Esophagus muscularis mucosa (tissue), 4 donors: Measurements from ENCODE around the gene ITGAX. TPM values are rescaled to one million over a fixed set of nuclear protein-coding genes. Genes with fewer than 3 reads are reported as not detected.

Experiments used
- DNase-seq: peaks from one replicate; pipeline ENCODE4 v3.0.0-alpha.2; 2017; ENCODE audit errors: extremely low spot score
- H3K27ac ChIP-seq, 4 donors: fragments of 200-600 bp; sonication (generic); replicated peaks in 1 of 4; 1 replicate in 3 of 4; 2 replicates in 1 of 4; pipeline ENCODE4 v1.5.1; 2016 to 2019; ENCODE audit warnings: mild to moderate bottlenecking in 1 of 4
- H3K27me3 ChIP-seq, 4 donors: fragments of 200-600 bp; sonication (generic); one replicate each; pipeline versions ENCODE4 v1.5.1 to v1.6.0; 2016 to 2019
- H3K36me3 ChIP-seq, 4 donors: fragments of 200-600 bp; sonication (generic); one replicate each; pipeline ENCODE4 v1.5.1; 2016 to 2019
- H3K4me1 ChIP-seq, 4 donors: fragments of 200-600 bp; sonication (generic); one replicate each; pipeline ENCODE4 v1.5.1; 2016 to 2019
- H3K4me3 ChIP-seq, 4 donors: fragments of 200-600 bp; sonication (generic); 1 replicate in 2 of 4; 2 replicates in 2 of 4; pipeline ENCODE4 v1.5.1; 2016 to 2019; ENCODE audit warnings: mild to moderate bottlenecking in 4 of 4, moderate library complexity in 1 of 4
- H3K9me3 ChIP-seq, 4 donors: fragments of 200-600 bp; sonication (generic); 1 replicate in 3 of 4; 2 replicates in 1 of 4; pipeline ENCODE4 v1.5.1; 2016 to 2019
- CTCF ChIP-seq, 3 experiments: fragments of 200-600 bp in 2 of 3; fragments of 450-650 bp in 1 of 3; sonication (generic) in 2 of 3; IDR thresholded peaks; one replicate each; pipeline ENCODE4 v1.5.1; 2017 to 2019; ENCODE audit warnings: antibody characterized with exemption in 3 of 3, mild to moderate bottlenecking in 2 of 3, moderate library complexity in 1 of 3
- EP300 ChIP-seq: sonication (generic); formaldehyde crosslinking; IDR thresholded peaks from one replicate; pipeline ENCODE4 v1.6.1; 2017; ENCODE audit warnings: antibody characterized with exemption
- POLR2A ChIP-seq: fragments of 450-650 bp; IDR thresholded peaks from one replicate; pipeline ENCODE4 v1.6.1; 2017; ENCODE audit warnings: antibody characterized with exemption, moderate library complexity, mild to moderate bottlenecking, low read depth
- POLR2AphosphoS5 ChIP-seq, 2 donors: sonication (generic); formaldehyde crosslinking; IDR thresholded peaks; one replicate each; pipeline ENCODE4 v1.6.1; 2017; ENCODE audit warnings: antibody characterized with exemption in 2 of 2
- WGBS: methylation state at CpG from one replicate; pipeline ENCODE4 v1.1.5; 2018; 5-methylcytosine and 5-hydroxymethylcytosine counted together
- intact Hi-C: fragments of 100-400 bp; cut with DNase I; formaldehyde crosslinking; loops from one replicate; pipeline ENCODE4 v1.15.1; 2023
- total RNA-seq, 4 donors: library from RNA; depleted of rRNA; stranded (reverse); fragments of >200 nt; gene quantifications; one replicate each; pipeline versions ENCODE4 v1.1.0 to v1.2.1, GENCODE V29; 2016

Gene ITGAX
- total RNA-seq, 4 donors from 2014 or later = 0.71 to 11.3 (median 3.4) TPM

- Histone ChIP-seq H3K27me3 (peaks cover 0 to 29% (median 0%) of the 10 kb centered on the region in 4 donors), H3K36me3 (no peaks in the 10 kb centered on the region), H3K4me3 (no peak overlapping the region), H3K27ac (no peak overlapping the region), H3K4me1 (no peaks in the 10 kb centered on the region), H3K9me3 (no peaks in the 10 kb centered on the region)
- 74% methylated on average over 20 of the region's 22 CpGs for WGBS
- TF ChIP-seq CTCF (IDR thresholded peaks at IDR 0.05) (no peak), POLR2AphosphoS5 (IDR thresholded peaks at IDR 0.05) (no peak), POLR2A (no peak), EP300 (no peak)
- intact Hi-C loops = no loop called here
- DNase-seq = no peak
Observed at GRCh38 chr16:31411024-31411844, 56.3 kb downstream of the ITGAX start.

- DNase-seq = no peak
- Histone ChIP-seq H3K27ac (no peak overlapping the region), H3K4me1 (no peaks in the 10 kb centered on the region), H3K36me3 (no peaks in the 10 kb centered on the region), H3K27me3 (peaks cover 0 to 33% (median 0%) of the 10 kb centered on the region in 4 donors), H3K4me3 (no peak overlapping the region), H3K9me3 (peaks cover 0 to 3% (median 0%) of the 10 kb centered on the region in 4 donors)
- WGBS = 92% methylated on average over 9 of the region's 10 CpGs
- TF ChIP-seq CTCF (IDR thresholded peaks at IDR 0.05) (no peak), POLR2A (no peak), EP300 (no peak), POLR2AphosphoS5 (IDR thresholded peaks at IDR 0.05) (no peak)
- intact Hi-C loops = no loop called here
Observed at GRCh38 chr16:31412750-31413149, 57.8 kb downstream of the ITGAX start.

GRCh38 chr16:31413381-31413780, 58.4 kb downstream of the ITGAX start:
- Histone ChIP-seq H3K4me3 (no peak overlapping the region), H3K27me3 (peaks cover 0 to 36% (median 0%) of the 10 kb centered on the region in 4 donors), H3K9me3 (peaks cover 0 to 6% (median 0%) of the 10 kb centered on the region in 4 donors), H3K36me3 (no peaks in the 10 kb centered on the region), H3K4me1 (no peaks in the 10 kb centered on the region), H3K27ac (no peak overlapping the region)
- intact Hi-C loops = no loop called here
- TF ChIP-seq POLR2AphosphoS5 (IDR thresholded peaks at IDR 0.05) (no peak), EP300 (no peak), CTCF (IDR thresholded peaks at IDR 0.05) (no peak), POLR2A (no peak)
- DNase-seq = no peak
- 92% methylated on average over 5 of the region's 5 CpGs for WGBS

- Histone ChIP-seq H3K27ac (no peak overlapping the region), H3K4me1 (no peaks in the 10 kb centered on the region), H3K9me3 (peaks cover 0 to 6% (median 0%) of the 10 kb centered on the region in 4 donors), H3K36me3 (no peaks in the 10 kb centered on the region), H3K4me3 (no peak overlapping the region), H3K27me3 (peaks cover 0 to 35% (median 0%) of the 10 kb centered on the region in 4 donors)
- DNase-seq = no peak
- intact Hi-C loops = no loop called here
- TF ChIP-seq POLR2AphosphoS5 (IDR thresholded peaks at IDR 0.05) = no peak
- TF ChIP-seq CTCF (IDR thresholded peaks at IDR 0.05) = no peak
- TF ChIP-seq POLR2A = no peak
- TF ChIP-seq EP300 = no peak
- WGBS = 92% methylated on average over 4 of the region's 4 CpGs
Observed at GRCh38 chr16:31413943-31414342, 59.0 kb downstream of the ITGAX start.
